WTC11 (cell line): ENCODE data around the gene HES4. TPM values are rescaled to one million over a fixed set of nuclear protein-coding genes. Genes with fewer than 3 reads are reported as not detected.

Source experiments
- ATAC-seq: fragments of 200-7000 bp; cut with Tn5 transposase; 2 replicates; pipeline ENCODE4 v1.10.0; 2021; ENCODE audit warnings: mild to moderate bottlenecking, moderate library complexity
- CTCF ChIA-PET: fragments of 300-600 bp; sonication (Branson Sonifier 250); formaldehyde crosslinking; loops from one replicate; lab custom pipeline; 2021; ENCODE audit warnings: antibody characterized with exemption; lab: Charles Lee
- POLR2A ChIA-PET: fragments of 350-600 bp; sonication (Branson Sonifier 250); formaldehyde crosslinking; loops from one replicate; lab custom pipeline; 2021; ENCODE audit warnings: antibody characterized with exemption; lab: Charles Lee
- DNase-seq: peaks from one replicate; pipeline ENCODE4 v3.0.0; 2021; ENCODE audit warnings: low spot score
- H3K27ac Mint-ChIP-seq: 2 replicates; pipeline ENCODE4 v1.8.0; 2021; ENCODE audit warnings: mixed read lengths
- H3K27me3 Mint-ChIP-seq: 2 replicates; pipeline ENCODE4 v1.8.0; 2021; ENCODE audit warnings: low read depth, mild to moderate bottlenecking, moderate library complexity, mixed read lengths
- H3K36me3 Mint-ChIP-seq: 2 replicates; pipeline ENCODE4 v1.8.0; 2021; ENCODE audit warnings: mixed read lengths
- H3K4me1 Mint-ChIP-seq: 2 replicates; pipeline ENCODE4 v1.8.0; 2022; ENCODE audit warnings: mixed read lengths
- H3K4me3 Mint-ChIP-seq: 2 replicates; pipeline ENCODE4 v1.8.0; 2021; ENCODE audit warnings: mild to moderate bottlenecking, moderate library complexity, mixed read lengths
- H3K9me3 Mint-ChIP-seq: 2 replicates; pipeline ENCODE4 v1.8.0; 2021; ENCODE audit warnings: mixed read lengths
- AR ChIP-seq: fragments of 250-450 bp; sonication (Bioruptor Pico); IDR thresholded peaks from 2 replicates; pipeline ENCODE4 v1.9.0; 2021; ENCODE audit warnings: mild to moderate bottlenecking
- ATF1 ChIP-seq: sonication (generic); formaldehyde crosslinking; IDR thresholded peaks from 2 replicates; pipeline ENCODE4 v1.8.1; 2023; ENCODE audit warnings: mild to moderate bottlenecking, moderate library complexity, missing genetic modification reagents
- ATF6 ChIP-seq: sonication (generic); formaldehyde crosslinking; IDR thresholded peaks from 2 replicates; pipeline ENCODE4 v1.8.1; 2023; ENCODE audit warnings: mild to moderate bottlenecking, missing genetic modification reagents
- CBFB ChIP-seq: sonication (generic); formaldehyde crosslinking; IDR thresholded peaks from 2 replicates; pipeline ENCODE4 v1.8.1; 2022; ENCODE audit warnings: mild to moderate bottlenecking, low read depth, missing genetic modification reagents
- CREB1 ChIP-seq: sonication (generic); formaldehyde crosslinking; IDR thresholded peaks from 2 replicates; pipeline ENCODE4 v1.8.0; 2023; ENCODE audit warnings: mild to moderate bottlenecking, missing genetic modification reagents
- CREM ChIP-seq: sonication (generic); formaldehyde crosslinking; IDR thresholded peaks from 2 replicates; pipeline ENCODE4 v1.8.1; 2022; ENCODE audit warnings: mild to moderate bottlenecking, missing genetic modification reagents, moderate library complexity
- ELF4 ChIP-seq: sonication (generic); formaldehyde crosslinking; IDR thresholded peaks from 2 replicates; pipeline ENCODE4 v1.8.1; 2022; ENCODE audit warnings: low read depth, mild to moderate bottlenecking, moderate library complexity, missing genetic modification reagents
- GABPB1 ChIP-seq: sonication (generic); formaldehyde crosslinking; IDR thresholded peaks from 2 replicates; pipeline ENCODE4 v1.8.1; 2023; ENCODE audit warnings: mild to moderate bottlenecking, missing genetic modification reagents
- GRHL2 ChIP-seq: fragments of 250-450 bp; sonication (Bioruptor Pico); IDR thresholded peaks from 2 replicates; pipeline ENCODE4 v1.8.0; 2022; ENCODE audit warnings: mild to moderate bottlenecking, moderate library complexity; ENCODE audit not compliant: insufficient replicate concordance, severe bottlenecking
- IRF2 ChIP-seq: sonication (generic); formaldehyde crosslinking; IDR thresholded peaks from 2 replicates; pipeline ENCODE4 v1.8.0; 2022; ENCODE audit warnings: low read depth, missing genetic modification reagents, borderline replicate concordance
- JUN ChIP-seq: sonication (generic); formaldehyde crosslinking; IDR thresholded peaks from 2 replicates; pipeline ENCODE4 v1.8.0; 2023; ENCODE audit warnings: mild to moderate bottlenecking, missing genetic modification reagents
- NFATC4 ChIP-seq: fragments of 250-450 bp; sonication (Bioruptor Pico); IDR thresholded peaks from 2 replicates; pipeline ENCODE4 v1.9.0; 2021; ENCODE audit warnings: mild to moderate bottlenecking
- NFYB ChIP-seq: sonication (generic); formaldehyde crosslinking; conservative IDR thresholded peaks from 2 replicates; pipeline ENCODE4 v1.8.0; 2022; ENCODE audit warnings: low read depth, missing genetic modification reagents
- NR3C1 ChIP-seq: sonication (generic); formaldehyde crosslinking; conservative IDR thresholded peaks from 2 replicates; pipeline ENCODE4 v1.8.1; 2023; ENCODE audit warnings: low read depth, mild to moderate bottlenecking, missing genetic modification reagents
- OVOL2 ChIP-seq: fragments of 250-450 bp; sonication (Bioruptor Pico); IDR thresholded peaks from 2 replicates; pipeline ENCODE4 v1.9.0; 2021; ENCODE audit warnings: mild to moderate bottlenecking, borderline replicate concordance
- RELA ChIP-seq: sonication (generic); formaldehyde crosslinking; IDR thresholded peaks from 2 replicates; pipeline ENCODE4 v1.8.1; 2022; ENCODE audit warnings: missing genetic modification reagents, mild to moderate bottlenecking, borderline replicate concordance
- RORB ChIP-seq: fragments of 250-450 bp; sonication (Bioruptor Pico); IDR thresholded peaks from 2 replicates; pipeline ENCODE4 v1.9.0; 2021; ENCODE audit warnings: mild to moderate bottlenecking
- SOX15 ChIP-seq: fragments of 250-450 bp; sonication (Bioruptor Pico); IDR thresholded peaks from 2 replicates; pipeline ENCODE4 v1.9.0; 2021; ENCODE audit warnings: mild to moderate bottlenecking
- USF2 ChIP-seq: sonication (generic); formaldehyde crosslinking; IDR thresholded peaks from 2 replicates; pipeline ENCODE4 v1.8.1; 2023; ENCODE audit warnings: mild to moderate bottlenecking, missing genetic modification reagents, moderate library complexity
- ZMAT4 ChIP-seq: fragments of 250-450 bp; sonication (Bioruptor Pico); IDR thresholded peaks from 2 replicates; pipeline ENCODE4 v1.9.0; 2021; ENCODE audit warnings: mild to moderate bottlenecking
- ZNF121 ChIP-seq: sonication (generic); formaldehyde crosslinking; IDR thresholded peaks from 2 replicates; pipeline ENCODE4 v1.8.0; 2023; ENCODE audit warnings: missing genetic modification reagents
- ZNF317 ChIP-seq: sonication (generic); formaldehyde crosslinking; IDR thresholded peaks from 2 replicates; pipeline ENCODE4 v1.8.1; 2023; ENCODE audit warnings: low read depth, mild to moderate bottlenecking, moderate library complexity, missing genetic modification reagents, borderline replicate concordance
- ZNF423 ChIP-seq: fragments of 250-450 bp; sonication (Bioruptor Pico); IDR thresholded peaks from 2 replicates; pipeline ENCODE4 v2.1.2; 2022; ENCODE audit warnings: mild to moderate bottlenecking, moderate library complexity
- ZNF671 ChIP-seq: fragments of 250-450 bp; sonication (Bioruptor Pico); IDR thresholded peaks from 2 replicates; pipeline ENCODE4 v1.8.0; 2021; ENCODE audit warnings: mild to moderate bottlenecking
- ZSCAN18 ChIP-seq: fragments of 250-450 bp; sonication (Bioruptor Pico); IDR thresholded peaks from 2 replicates; pipeline ENCODE4 v2.1.2; 2022; ENCODE audit warnings: mild to moderate bottlenecking, moderate library complexity
- total RNA-seq: library from RNA; stranded (reverse); gene quantifications from 3 replicates; pipeline ENCODE4 v1.2.3, GENCODE V29; 2021

Gene HES4
- total RNA-seq, 1 experiment from 2014 or later = 4.5 TPM

- TF ChIP-seq USF2 (CRISPR knock-in tag) = no peak
- no peak for TF ChIP-seq ZNF423 (CRISPR knock-in tag)
- no peak for TF ChIP-seq IRF2 (CRISPR knock-in tag)
- TF ChIP-seq SOX15 (CRISPR knock-in tag) = no peak
- TF ChIP-seq, all 79 proteins: peak for 0
These were observed 46.9 kb upstream of the HES4 start (continued) for GRCh38 chr1:1046767-1047166.

GRCh38 chr1:1046243-1046642 lies 46.3 kb upstream of the HES4 start:
- ChIA-PET POLR2A (no interaction called here), CTCF (no interaction called here)
- no peaks in the 10 kb centered on the region for H3K9me3 Mint-ChIP-seq
- H3K4me1 Mint-ChIP-seq = no peaks in the 10 kb centered on the region
- TF ChIP-seq RELA (no peak), NR3C1 (no peak), RORB (CRISPR knock-in tag) (no peak), OVOL2 (CRISPR knock-in tag) (no peak)
- no peak overlapping the region for H3K4me3 Mint-ChIP-seq
- ATAC-seq = no peak
- no peak overlapping the region for H3K27ac Mint-ChIP-seq
- H3K27me3 Mint-ChIP-seq = no peaks in the 10 kb centered on the region
- no peak for DNase-seq
- peaks cover 10% of the 10 kb centered on the region for H3K36me3 Mint-ChIP-seq

- Mint-ChIP-seq H3K4me3 (no peak overlapping the region), H3K27me3 (peaks cover 1% of the 10 kb centered on the region), H3K9me3 (no peaks in the 10 kb centered on the region), H3K4me1 (no peaks in the 10 kb centered on the region), H3K36me3 (peaks cover 10% of the 10 kb centered on the region)
- POLR2A ChIA-PET = no interaction called here
- ATAC-seq (no peak), DNase-seq (no peak)
- no peak for TF ChIP-seq ATF1 (CRISPR knock-in tag)
- no peak for TF ChIP-seq NFYB (CRISPR knock-in tag)
- no peak for TF ChIP-seq ZMAT4
- TF ChIP-seq ATF6 (CRISPR knock-in tag) = no peak
- TF ChIP-seq, all 79 proteins: peak for 0
- CTCF ChIA-PET = interaction anchor here (0.6 kb wide), 1 partner anchor 141 kb away, joined by 4 read pairs; no protein-coding TSS in a partner anchor
- H3K27ac Mint-ChIP-seq = no peak overlapping the region
These were observed 45.2 kb upstream of the HES4 start for GRCh38 chr1:1045129-1045528.

GRCh38 chr1:1044455-1045078 lies 44.7 kb upstream of the HES4 start:
- H3K27ac Mint-ChIP-seq = no peak overlapping the region; the same call in 1 of the 2 replicates
- no peak overlapping the region for H3K4me3 Mint-ChIP-seq
- H3K36me3 Mint-ChIP-seq = peaks cover 10% of the 10 kb centered on the region
- peaks cover 7% of the 10 kb centered on the region for H3K27me3 Mint-ChIP-seq
- no peaks in the 10 kb centered on the region for H3K9me3 Mint-ChIP-seq
- ATAC-seq (no peak), DNase-seq (no peak)
- peaks cover 3% of the 10 kb centered on the region for H3K4me1 Mint-ChIP-seq
- no peak for TF ChIP-seq ZSCAN18 (CRISPR knock-in tag)
- TF ChIP-seq RELA = no peak
- no peak for TF ChIP-seq JUN (CRISPR knock-in tag)
- TF ChIP-seq GRHL2 (CRISPR knock-in tag) = no peak
- TF ChIP-seq CREB1 (CRISPR knock-in tag) = no peak
- TF ChIP-seq CBFB = no peak
- no peak for TF ChIP-seq NFATC4 (CRISPR knock-in tag)
- TF ChIP-seq AR (CRISPR knock-in tag) = no peak
- TF ChIP-seq GABPB1 (CRISPR knock-in tag) = no peak
- no peak for TF ChIP-seq ZNF671
- no peak for TF ChIP-seq ZNF121 (CRISPR knock-in tag)
- no peak for TF ChIP-seq CREM (CRISPR knock-in tag)
- TF ChIP-seq ZNF317 (CRISPR knock-in tag) = no peak
- TF ChIP-seq SOX15 (CRISPR knock-in tag) = no peak
- TF ChIP-seq OVOL2 (CRISPR knock-in tag) = no peak
- TF ChIP-seq ELF4 (CRISPR knock-in tag) = no peak
- ChIA-PET POLR2A (no interaction called here), CTCF (no interaction called here)
